SK-N-SH (cell line): ENCODE results near the gene SEMA4D. TPM values are rescaled to one million over a fixed set of nuclear protein-coding genes. Genes with fewer than 3 reads are reported as not detected.

ENCODE experiments used
- CTCF ChIA-PET: fragments of 300-600, 350-600 bp; formaldehyde crosslinking; extraction: SDS; loops from one replicate; lab custom pipeline; 2021; lab: Yijun Ruan, JAX
- POLR2A ChIA-PET: fragments of 350-600 bp; sonication (Branson Sonifier 250); formaldehyde crosslinking; extraction: SDS; loops from one replicate; lab custom pipeline; 2020; ENCODE audit warnings: antibody characterized with exemption, inconsistent platforms; lab: Yijun Ruan, JAX
- DNase-seq: peaks from one replicate; pipeline ENCODE4 v3.0.0; 2012
- H2AFZ ChIP-seq: fragments of 200-600 bp; sonication (generic); 2 replicates; pipeline ENCODE4 v1.8.1; 2016; ENCODE audit warnings: antibody characterized with exemption, mild to moderate bottlenecking, low read depth
- H3F3A ChIP-seq: fragments of 200-600 bp; sonication (generic); replicated peaks from 2 replicates; pipeline ENCODE3; 2016; ENCODE audit warnings: antibody characterized with exemption, mild to moderate bottlenecking; ENCODE audit not compliant: insufficient read depth
- H3K27ac ChIP-seq, 2 experiments: fragments of 200-500 bp in 1 of 2; fragments of 200-600 bp in 1 of 2; sonication (Bioruptor generic) in 1 of 2; sonication (generic), shearing (Covaris generic) in 1 of 2; 2 replicates each; pipeline versions ENCODE4 v1.5.1 to v1.6.1; 2014 to 2016; ENCODE audit warnings: low read depth in 2 of 2, inconsistent platforms in 1 of 2, low read length in 1 of 2, mild to moderate bottlenecking in 1 of 2, mixed read lengths in 1 of 2
- H3K27me3 ChIP-seq: fragments of 200-600 bp; sonication (generic), shearing (Covaris generic); 2 replicates; pipeline ENCODE4 v1.6.1; 2016; ENCODE audit warnings: mixed run types; ENCODE audit not compliant: insufficient read depth
- H3K36me3 ChIP-seq, 2 experiments: fragments of 200-500 bp in 1 of 2; fragments of 200-600 bp in 1 of 2; sonication (Bioruptor generic) in 1 of 2; sonication (generic) in 1 of 2; replicated peaks in 1 of 2; 2 replicates each; pipeline versions ENCODE3 to v1.5.1; 2014 to 2016; ENCODE audit warnings: low read length in 1 of 2, mild to moderate bottlenecking in 1 of 2; ENCODE audit not compliant: insufficient read depth in 2 of 2, control insufficient read depth in 1 of 2
- H3K4me1 ChIP-seq, 2 experiments: fragments of 200-500 bp in 1 of 2; fragments of 200-600 bp in 1 of 2; sonication (Bioruptor generic) in 1 of 2; sonication (generic), shearing (Covaris generic) in 1 of 2; 2 replicates each; pipeline versions ENCODE4 v1.5.1 to v1.6.1; 2014 to 2016; ENCODE audit warnings: low read depth in 1 of 2, low read length in 1 of 2, mixed run types in 1 of 2; ENCODE audit not compliant: insufficient read depth in 2 of 2, control insufficient read depth in 1 of 2
- H3K4me2 ChIP-seq: fragments of 200-600 bp; sonication (generic), shearing (Covaris generic); 2 replicates; pipeline ENCODE4 v1.6.1; 2017; ENCODE audit warnings: mixed run types
- H3K4me3 ChIP-seq, 2 experiments: fragments of 200-500 bp in 1 of 2; fragments of 200-600 bp in 1 of 2; sonication (Bioruptor generic) in 1 of 2; sonication (generic), shearing (Covaris generic) in 1 of 2; 2 replicates each; pipeline versions ENCODE4 v1.5.1 to v1.8.1; 2014 to 2016; ENCODE audit warnings: low read depth in 2 of 2, inconsistent platforms in 1 of 2, low read length in 1 of 2, mild to moderate bottlenecking in 1 of 2, mixed read lengths in 1 of 2, moderate library complexity in 1 of 2
- H3K79me2 ChIP-seq: fragments of 200-600 bp; sonication (generic); 2 replicates; pipeline ENCODE4 v1.8.1; 2017; ENCODE audit warnings: mild to moderate bottlenecking; ENCODE audit not compliant: insufficient read depth
- H3K9ac ChIP-seq: fragments of 200-600 bp; sonication (generic); 2 replicates; pipeline ENCODE4 v1.6.1; 2017; ENCODE audit warnings: mixed run types
- H3K9me2 ChIP-seq: fragments of 200-600 bp; sonication (generic); 2 replicates; pipeline ENCODE4 v1.6.1; 2017; ENCODE audit warnings: mixed run types
- H3K9me3 ChIP-seq: fragments of 200-600 bp; sonication (generic); 2 replicates; pipeline ENCODE4 v1.6.1; 2017; ENCODE audit warnings: mixed run types, mild to moderate bottlenecking, moderate library complexity
- H4K20me1 ChIP-seq: fragments of 200-600 bp; sonication (generic); 2 replicates; pipeline ENCODE4 v1.6.1; 2017; ENCODE audit warnings: mild to moderate bottlenecking, mixed run types; ENCODE audit not compliant: insufficient read depth
- EP300 ChIP-seq, 2 experiments: IDR thresholded peaks; 2 replicates each; pipeline versions ENCODE4 v1.4.0 to v1.6.1; 2012; ENCODE audit warnings: borderline replicate concordance in 1 of 2, low read depth in 1 of 2, low read length in 1 of 2
- FOSL2 ChIP-seq: IDR thresholded peaks from 2 replicates; pipeline ENCODE4 v1.4.0; 2012; ENCODE audit warnings: low read depth, mild to moderate bottlenecking, moderate library complexity, borderline replicate concordance
- FOXM1 ChIP-seq: IDR thresholded peaks from 2 replicates; pipeline ENCODE4 v1.4.0; 2012; ENCODE audit warnings: low read depth, mild to moderate bottlenecking
- GATA2 ChIP-seq: sonication (generic); formaldehyde crosslinking; IDR thresholded peaks from 2 replicates; pipeline ENCODE4 v1.5.0; 2020; ENCODE audit warnings: mild to moderate bottlenecking, missing genetic modification reagents
- JUND ChIP-seq: IDR thresholded peaks from 2 replicates; pipeline ENCODE4 v1.4.0; 2012
- NFIC ChIP-seq: IDR thresholded peaks from 2 replicates; pipeline ENCODE4 v1.4.0; 2012; ENCODE audit warnings: borderline replicate concordance
- NRF1 ChIP-seq: IDR thresholded peaks from 2 replicates; pipeline ENCODE4 v1.6.1; 2012; ENCODE audit warnings: low read depth, mild to moderate bottlenecking, low read length
- POLR2AphosphoS5 ChIP-seq: IDR thresholded peaks from 2 replicates; pipeline ENCODE4 v1.6.1; 2012; ENCODE audit warnings: low read depth, low read length
- RCOR1 ChIP-seq: fragments of 150-350 bp; IDR thresholded peaks from 2 replicates; pipeline ENCODE4 v1.6.1; 2017; ENCODE audit warnings: antibody characterized with exemption, low read length
- RFX5 ChIP-seq: IDR thresholded peaks from 2 replicates; pipeline ENCODE4 v1.6.1; 2012; ENCODE audit warnings: mild to moderate bottlenecking, improper control_type of control experiment, low read length
- RXRA ChIP-seq: IDR thresholded peaks from 2 replicates; pipeline ENCODE4 v1.4.0; 2012; ENCODE audit warnings: low read depth, mild to moderate bottlenecking, borderline replicate concordance
- SIN3A ChIP-seq: IDR thresholded peaks from 2 replicates; pipeline ENCODE4 v1.6.1; 2012; ENCODE audit warnings: low read depth, mild to moderate bottlenecking, low read length, moderate library complexity, borderline replicate concordance
- SMC3 ChIP-seq: IDR thresholded peaks from 2 replicates; pipeline ENCODE4 v1.6.1; 2012; ENCODE audit warnings: low read depth, low read length, improper control_type of control experiment
- TEAD4 ChIP-seq: IDR thresholded peaks from 2 replicates; pipeline ENCODE4 v1.4.0; 2012; ENCODE audit warnings: mild to moderate bottlenecking, borderline replicate concordance; ENCODE audit not compliant: insufficient read depth
- YY1 ChIP-seq: IDR thresholded peaks from 2 replicates; pipeline ENCODE4 v1.4.0; 2012; ENCODE audit warnings: low read depth, mild to moderate bottlenecking
- WGBS: methylation state at CpG from one replicate; pipeline ENCODE4 v1.1.6; 2017; ENCODE audit warnings: low lambda C conversion rate; 5-methylcytosine and 5-hydroxymethylcytosine counted together
- polyA plus RNA-seq, 3 experiments: library from polyadenylated mRNA; depleted of rRNA; stranded (reverse); fragments of >200 nt; gene quantifications; 2 replicates each; pipeline ENCODE4 v1.2.3, GENCODE V29; 2012
- TF ChIP-seq, protein P1 (sequence below): IDR thresholded peaks from 2 replicates; pipeline ENCODE4 v1.6.1; 2012; ENCODE audit warnings: mild to moderate bottlenecking, low read depth, low read length, moderate library complexity
- TF ChIP-seq, protein P2 (sequence below): IDR thresholded peaks from 2 replicates; pipeline ENCODE4 v1.4.0; 2012; ENCODE audit warnings: low read depth, borderline replicate concordance

Gene SEMA4D
- polyA plus RNA-seq, 1 of the 3 experiments (the other 2 are of a cell fraction): 4.8 TPM

DNA sequence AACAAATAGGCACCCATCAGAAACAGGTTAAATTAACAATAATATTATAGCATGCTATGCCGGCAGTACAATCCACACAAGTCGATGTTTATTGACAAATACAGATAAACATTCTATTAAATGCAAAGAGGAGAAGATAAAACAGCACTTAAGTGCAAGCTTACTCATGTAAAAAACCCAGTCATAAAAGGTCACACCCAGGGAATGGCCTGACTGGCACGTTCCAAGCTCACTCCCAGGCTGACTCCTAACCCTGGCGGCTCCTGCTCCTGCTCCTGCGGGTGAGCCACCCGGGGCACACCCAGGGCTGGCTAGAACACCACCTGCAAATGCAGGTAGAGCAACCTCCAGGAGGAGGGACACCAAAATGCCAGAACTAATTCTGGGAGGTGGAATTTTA is 66.9 kb downstream of the SEMA4D start:
- DNase-seq: no peak
- Histone ChIP-seq H3K4me1 (peaks cover 6 to 12% of the 10 kb centered on the region in 2 experiments; a peak in 1 of 4 replicates), H3K79me2 (no peaks in the 10 kb centered on the region), H3K4me2 (no peak overlapping the region), H3K36me3 (no peaks in the 10 kb centered on the region), H4K20me1 (no peaks in the 10 kb centered on the region), H2AFZ (no peak overlapping the region), H3K4me3 (no peak overlapping the region), H3K27me3 (no peaks in the 10 kb centered on the region), H3K9me2 (no peaks in the 10 kb centered on the region), H3K9me3 (no peaks in the 10 kb centered on the region), H3K9ac (no peak overlapping the region), H3F3A (peaks cover 3% of the 10 kb centered on the region), H3K27ac (no peak overlapping the region)
- ChIA-PET POLR2A (no interaction called here), CTCF (no interaction called here)
- whole genome bisulfite sequencing: 80% methylated on average over 4 of the region's 6 CpGs
- no peak for TF ChIP-seq RCOR1
- TF ChIP-seq RXRA: no peak
- no peak for TF ChIP-seq YY1
- no peak for TF ChIP-seq FOSL2
- TF ChIP-seq POLR2AphosphoS5: no peak
- TF ChIP-seq GATA2 (CRISPR knock-in tag): no peak
- TF ChIP-seq RFX5: no peak
- TF ChIP-seq, protein P1, sequence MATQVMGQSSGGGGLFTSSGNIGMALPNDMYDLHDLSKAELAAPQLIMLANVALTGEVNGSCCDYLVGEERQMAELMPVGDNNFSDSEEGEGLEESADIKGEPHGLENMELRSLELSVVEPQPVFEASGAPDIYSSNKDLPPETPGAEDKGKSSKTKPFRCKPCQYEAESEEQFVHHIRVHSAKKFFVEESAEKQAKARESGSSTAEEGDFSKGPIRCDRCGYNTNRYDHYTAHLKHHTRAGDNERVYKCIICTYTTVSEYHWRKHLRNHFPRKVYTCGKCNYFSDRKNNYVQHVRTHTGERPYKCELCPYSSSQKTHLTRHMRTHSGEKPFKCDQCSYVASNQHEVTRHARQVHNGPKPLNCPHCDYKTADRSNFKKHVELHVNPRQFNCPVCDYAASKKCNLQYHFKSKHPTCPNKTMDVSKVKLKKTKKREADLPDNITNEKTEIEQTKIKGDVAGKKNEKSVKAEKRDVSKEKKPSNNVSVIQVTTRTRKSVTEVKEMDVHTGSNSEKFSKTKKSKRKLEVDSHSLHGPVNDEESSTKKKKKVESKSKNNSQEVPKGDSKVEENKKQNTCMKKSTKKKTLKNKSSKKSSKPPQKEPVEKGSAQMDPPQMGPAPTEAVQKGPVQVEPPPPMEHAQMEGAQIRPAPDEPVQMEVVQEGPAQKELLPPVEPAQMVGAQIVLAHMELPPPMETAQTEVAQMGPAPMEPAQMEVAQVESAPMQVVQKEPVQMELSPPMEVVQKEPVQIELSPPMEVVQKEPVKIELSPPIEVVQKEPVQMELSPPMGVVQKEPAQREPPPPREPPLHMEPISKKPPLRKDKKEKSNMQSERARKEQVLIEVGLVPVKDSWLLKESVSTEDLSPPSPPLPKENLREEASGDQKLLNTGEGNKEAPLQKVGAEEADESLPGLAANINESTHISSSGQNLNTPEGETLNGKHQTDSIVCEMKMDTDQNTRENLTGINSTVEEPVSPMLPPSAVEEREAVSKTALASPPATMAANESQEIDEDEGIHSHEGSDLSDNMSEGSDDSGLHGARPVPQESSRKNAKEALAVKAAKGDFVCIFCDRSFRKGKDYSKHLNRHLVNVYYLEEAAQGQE: no peak
- no peak for TF ChIP-seq NRF1
- no peak for TF ChIP-seq TEAD4
- TF ChIP-seq SMC3: no peak
- no peak for TF ChIP-seq JUND
- no peak for TF ChIP-seq FOXM1
- no peak for TF ChIP-seq NFIC
- TF ChIP-seq SIN3A: no peak
- TF ChIP-seq, protein P2, sequence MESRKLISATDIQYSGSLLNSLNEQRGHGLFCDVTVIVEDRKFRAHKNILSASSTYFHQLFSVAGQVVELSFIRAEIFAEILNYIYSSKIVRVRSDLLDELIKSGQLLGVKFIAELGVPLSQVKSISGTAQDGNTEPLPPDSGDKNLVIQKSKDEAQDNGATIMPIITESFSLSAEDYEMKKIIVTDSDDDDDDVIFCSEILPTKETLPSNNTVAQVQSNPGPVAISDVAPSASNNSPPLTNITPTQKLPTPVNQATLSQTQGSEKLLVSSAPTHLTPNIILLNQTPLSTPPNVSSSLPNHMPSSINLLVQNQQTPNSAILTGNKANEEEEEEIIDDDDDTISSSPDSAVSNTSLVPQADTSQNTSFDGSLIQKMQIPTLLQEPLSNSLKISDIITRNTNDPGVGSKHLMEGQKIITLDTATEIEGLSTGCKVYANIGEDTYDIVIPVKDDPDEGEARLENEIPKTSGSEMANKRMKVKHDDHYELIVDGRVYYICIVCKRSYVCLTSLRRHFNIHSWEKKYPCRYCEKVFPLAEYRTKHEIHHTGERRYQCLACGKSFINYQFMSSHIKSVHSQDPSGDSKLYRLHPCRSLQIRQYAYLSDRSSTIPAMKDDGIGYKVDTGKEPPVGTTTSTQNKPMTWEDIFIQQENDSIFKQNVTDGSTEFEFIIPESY: no peak
- TF ChIP-seq EP300 (IDR thresholded peaks at IDR 0.05; ENCODE audit: borderline replicate concordance in 1 of 2, low read depth in 1 of 2, low read length in 1 of 2): no peak
